ENCODE results near the gene ACOT13.
"Not testable (repeated sequence)": the region's sequence is repeated elsewhere in the genome, so short reads cannot be mapped to it uniquely, and the experiment has no call there.

The ACOT13 gene

DNA sequence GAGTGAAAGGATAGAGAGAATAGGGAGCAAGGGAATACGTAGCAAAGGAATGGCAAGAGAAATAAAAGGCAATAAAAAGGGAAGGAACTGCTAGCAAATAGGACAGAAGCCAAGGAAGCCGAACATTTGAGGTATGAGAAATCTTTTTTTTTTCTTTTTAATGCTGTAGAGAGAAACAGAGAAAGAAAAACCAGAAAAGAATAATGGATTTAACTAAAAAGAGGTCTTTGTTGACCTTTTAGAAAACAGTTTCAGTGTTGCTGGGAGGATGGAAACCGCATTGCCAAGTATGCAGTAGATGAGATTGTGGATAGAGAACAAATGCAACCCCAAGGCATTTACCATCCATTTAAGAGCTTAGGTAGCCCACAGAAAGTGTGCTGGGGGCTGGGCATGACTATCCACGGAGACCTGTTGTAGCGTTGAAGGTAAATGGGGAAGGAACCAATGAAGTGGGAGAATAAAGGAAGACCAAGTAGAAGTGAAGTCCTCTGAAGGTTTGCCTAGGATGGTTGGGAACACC is 75.4 kb downstream of the ACOT13 start:
- H3K27ac ChIP-seq (ENCODE audit: insufficient read depth, low read length, poor library complexity, severe bottlenecking) = no peak overlapping the region
- H3K4me3 ChIP-seq (ENCODE audit: insufficient read depth, low read depth, low read length, poor library complexity, severe bottlenecking) = no peak overlapping the region
- H3K9me3 ChIP-seq (ENCODE audit: control insufficient read depth, low read length) = no peaks in the 10 kb centered on the region
- no peaks in the 10 kb centered on the region for H3K27me3 ChIP-seq (replicated peaks; ENCODE audit: control insufficient read depth, insufficient read depth, low read length, poor library complexity, severe bottlenecking)
- H3K4me1 ChIP-seq (ENCODE audit: control insufficient read depth, insufficient read depth, low read length, poor library complexity, severe bottlenecking) = no peaks in the 10 kb centered on the region
- H3K36me3 ChIP-seq (ENCODE audit: control insufficient read depth, insufficient read depth, low read length) = no peaks in the 10 kb centered on the region
- DNase-seq = no peak

DNA sequence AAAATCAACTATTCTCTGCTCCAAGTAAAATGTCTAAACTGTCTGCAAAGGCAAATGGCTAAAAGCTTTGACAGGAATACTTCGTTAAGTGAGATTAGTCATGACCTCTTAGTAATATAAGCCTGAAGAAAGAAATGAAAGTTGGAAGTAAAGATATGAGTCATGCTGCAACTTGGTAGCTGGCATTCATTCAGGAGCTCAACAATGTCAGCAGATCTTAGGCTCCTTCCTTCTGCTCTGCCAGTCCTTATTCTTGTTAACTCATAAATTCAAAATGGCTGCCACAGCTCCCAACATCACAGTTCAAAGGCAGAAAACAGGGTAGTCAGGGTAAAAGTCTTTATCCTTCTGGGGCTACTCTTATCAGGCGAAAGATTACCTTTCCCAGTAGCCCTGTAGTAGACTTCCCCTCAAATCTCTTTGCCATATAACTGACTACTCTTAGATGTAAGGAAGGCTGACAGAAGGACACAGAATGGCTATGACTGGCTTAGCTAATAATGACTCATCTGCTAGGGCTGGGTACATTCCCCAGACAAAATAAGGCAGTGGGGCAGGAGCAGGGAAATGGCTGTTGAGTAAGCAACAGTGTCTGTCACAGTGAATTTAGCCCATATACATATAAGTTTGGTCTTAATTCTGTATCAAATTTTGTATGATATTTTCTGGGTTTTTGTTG is 76.5 kb downstream of the ACOT13 start:
- Histone ChIP-seq H3K27me3 (replicated peaks; ENCODE audit: control insufficient read depth, insufficient read depth, low read length, poor library complexity, severe bottlenecking) (no peaks in the 10 kb centered on the region), H3K9me3 (ENCODE audit: control insufficient read depth, low read length) (no peaks in the 10 kb centered on the region), H3K36me3 (ENCODE audit: control insufficient read depth, insufficient read depth, low read length) (no peaks in the 10 kb centered on the region), H3K4me1 (ENCODE audit: control insufficient read depth, insufficient read depth, low read length, poor library complexity, severe bottlenecking) (no peaks in the 10 kb centered on the region), H3K27ac (ENCODE audit: insufficient read depth, low read length, poor library complexity, severe bottlenecking) (no peak overlapping the region), H3K4me3 (ENCODE audit: insufficient read depth, low read depth, low read length, poor library complexity, severe bottlenecking) (no peak overlapping the region)
- no peak for DNase-seq

DNA sequence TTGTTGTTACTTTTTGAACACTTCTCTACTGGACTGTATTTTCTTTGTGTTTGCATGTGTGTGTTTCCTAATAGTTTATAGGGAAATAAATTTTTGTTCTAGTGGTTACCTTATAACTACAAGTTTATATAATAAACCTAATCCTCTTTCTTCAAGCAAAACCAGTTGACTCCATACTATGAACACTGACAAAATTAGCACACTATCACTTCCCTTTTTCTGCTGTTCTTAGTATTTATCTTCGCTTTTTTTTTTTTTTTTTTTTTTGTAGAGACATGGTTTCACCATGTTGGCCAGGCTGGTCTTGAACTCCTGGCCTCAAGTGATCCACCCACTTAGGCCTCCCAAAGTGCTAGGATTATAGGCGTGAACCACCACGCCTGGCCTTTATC is 77.1 kb downstream of the ACOT13 start:
- Histone ChIP-seq H3K4me1 (ENCODE audit: control insufficient read depth, insufficient read depth, low read length, poor library complexity, severe bottlenecking) (no peaks in the 10 kb centered on the region), H3K9me3 (ENCODE audit: control insufficient read depth, low read length) (no peaks in the 10 kb centered on the region), H3K36me3 (ENCODE audit: control insufficient read depth, insufficient read depth, low read length) (no peaks in the 10 kb centered on the region), H3K27ac (ENCODE audit: insufficient read depth, low read length, poor library complexity, severe bottlenecking) (no peak overlapping the region), H3K4me3 (ENCODE audit: insufficient read depth, low read depth, low read length, poor library complexity, severe bottlenecking) (no peak overlapping the region), H3K27me3 (replicated peaks; ENCODE audit: control insufficient read depth, insufficient read depth, low read length, poor library complexity, severe bottlenecking) (no peaks in the 10 kb centered on the region)
- DNase-seq = no peak

DNA sequence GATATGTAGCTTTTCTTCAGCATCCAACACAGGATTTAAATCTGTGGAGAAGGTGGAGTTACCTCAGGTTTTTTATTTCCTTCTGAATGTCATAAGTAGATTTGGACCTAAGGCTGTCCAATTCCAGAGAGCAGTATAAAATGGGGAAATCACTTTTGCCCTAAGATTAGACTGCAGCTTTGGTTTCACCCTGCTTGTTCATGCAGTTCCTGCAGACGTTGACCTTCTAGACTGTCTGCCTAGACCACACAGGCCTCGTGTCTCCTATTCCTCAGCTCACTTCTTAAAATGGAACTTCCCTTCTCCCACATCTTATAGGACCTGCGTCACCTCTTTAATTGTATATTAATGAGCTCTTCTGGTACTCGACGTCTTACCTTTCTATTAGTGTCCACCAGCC is 78.0 kb downstream of the ACOT13 start:
- Histone ChIP-seq H3K4me1 (ENCODE audit: control insufficient read depth, insufficient read depth, low read length, poor library complexity, severe bottlenecking) (no peaks in the 10 kb centered on the region), H3K27me3 (replicated peaks; ENCODE audit: control insufficient read depth, insufficient read depth, low read length, poor library complexity, severe bottlenecking) (no peaks in the 10 kb centered on the region), H3K9me3 (ENCODE audit: control insufficient read depth, low read length) (no peaks in the 10 kb centered on the region), H3K4me3 (ENCODE audit: insufficient read depth, low read depth, low read length, poor library complexity, severe bottlenecking) (no peak overlapping the region), H3K27ac (ENCODE audit: insufficient read depth, low read length, poor library complexity, severe bottlenecking) (no peak overlapping the region), H3K36me3 (ENCODE audit: control insufficient read depth, insufficient read depth, low read length) (no peaks in the 10 kb centered on the region)
- no peak for DNase-seq

DNA sequence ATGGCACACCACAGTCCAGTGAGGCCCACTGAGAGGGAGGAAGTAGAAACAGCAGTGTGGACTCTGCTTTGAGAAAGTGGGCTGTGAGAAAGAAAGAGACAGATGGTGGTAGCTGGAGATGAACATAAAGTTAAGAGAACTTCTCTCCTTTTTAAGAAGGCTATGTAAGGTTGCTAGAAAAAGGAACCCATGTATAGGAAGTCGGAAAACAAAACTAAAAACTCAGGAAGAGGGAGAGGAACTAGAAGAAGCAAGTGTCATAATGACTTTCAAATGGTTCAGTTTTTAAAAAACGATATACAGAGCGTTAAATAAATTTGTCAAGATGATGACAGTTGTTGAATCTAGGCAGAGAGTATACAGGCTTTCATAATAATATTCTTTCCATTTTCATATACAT is 82.4 kb downstream of the ACOT13 start:
- DNase-seq = no peak
- H3K4me1 ChIP-seq (ENCODE audit: control insufficient read depth, insufficient read depth, low read length, poor library complexity, severe bottlenecking) = no peaks in the 10 kb centered on the region
- H3K27me3 ChIP-seq (replicated peaks; ENCODE audit: control insufficient read depth, insufficient read depth, low read length, poor library complexity, severe bottlenecking) = no peaks in the 10 kb centered on the region
- H3K9me3 ChIP-seq (ENCODE audit: control insufficient read depth, low read length) = no peaks in the 10 kb centered on the region
- H3K4me3 ChIP-seq (ENCODE audit: insufficient read depth, low read depth, low read length, poor library complexity, severe bottlenecking) = no peak overlapping the region
- no peak overlapping the region for H3K27ac ChIP-seq (ENCODE audit: insufficient read depth, low read length, poor library complexity, severe bottlenecking)
- no peaks in the 10 kb centered on the region for H3K36me3 ChIP-seq (ENCODE audit: control insufficient read depth, insufficient read depth, low read length)

DNA sequence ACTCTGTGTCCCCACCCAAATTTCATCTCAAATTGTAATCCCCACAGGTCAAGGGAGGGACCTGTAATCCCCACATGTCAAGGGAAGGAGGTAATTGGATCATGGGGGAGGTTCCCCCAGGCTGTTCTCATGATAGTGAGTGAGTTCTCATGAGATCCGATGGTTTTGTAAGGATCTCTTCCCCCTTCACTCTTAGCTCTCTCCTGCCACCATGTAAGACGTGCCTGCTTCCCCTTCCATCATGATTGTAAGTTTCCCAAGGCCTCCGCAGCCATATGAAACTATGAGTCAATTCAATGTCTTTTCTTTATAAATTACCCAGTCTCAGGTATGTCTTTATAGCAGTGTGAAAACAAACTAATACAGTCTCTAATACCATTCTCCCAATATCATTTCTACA is 84.0 kb downstream of the ACOT13 start:
- not testable (repeated sequence) for H3K27ac ChIP-seq (ENCODE audit: insufficient read depth, low read length, poor library complexity, severe bottlenecking); DNase-seq; H3K9me3 ChIP-seq (ENCODE audit: control insufficient read depth, low read length); H3K4me1 ChIP-seq (ENCODE audit: control insufficient read depth, insufficient read depth, low read length, poor library complexity, severe bottlenecking); H3K27me3 ChIP-seq (replicated peaks; ENCODE audit: control insufficient read depth, insufficient read depth, low read length, poor library complexity, severe bottlenecking); H3K36me3 ChIP-seq (ENCODE audit: control insufficient read depth, insufficient read depth, low read length); H3K4me3 ChIP-seq (ENCODE audit: insufficient read depth, low read depth, low read length, poor library complexity, severe bottlenecking)

DNA sequence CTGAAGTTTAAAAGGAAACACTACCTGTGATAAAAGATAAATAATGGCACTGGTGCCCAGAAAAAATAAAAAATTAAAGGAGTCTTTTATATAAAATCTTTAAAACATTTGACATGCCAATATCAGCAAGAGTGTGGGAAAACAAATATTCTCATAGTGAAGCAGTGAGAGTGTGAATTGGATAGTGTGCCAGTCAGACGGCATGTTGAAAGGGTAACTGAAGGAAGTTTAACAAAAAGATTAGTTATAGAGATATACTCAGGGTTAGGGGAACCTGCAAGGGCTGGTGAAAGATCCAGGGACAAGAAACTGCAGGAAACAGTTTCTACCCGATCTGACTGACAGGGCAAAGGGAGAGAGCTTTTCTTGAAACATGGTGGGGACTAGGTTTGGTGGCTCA is 85.6 kb downstream of the ACOT13 start:
- Histone ChIP-seq H3K9me3 (ENCODE audit: control insufficient read depth, low read length) (no peaks in the 10 kb centered on the region), H3K27me3 (replicated peaks; ENCODE audit: control insufficient read depth, insufficient read depth, low read length, poor library complexity, severe bottlenecking) (no peaks in the 10 kb centered on the region), H3K4me1 (ENCODE audit: control insufficient read depth, insufficient read depth, low read length, poor library complexity, severe bottlenecking) (no peaks in the 10 kb centered on the region), H3K27ac (ENCODE audit: insufficient read depth, low read length, poor library complexity, severe bottlenecking) (no peak overlapping the region), H3K36me3 (ENCODE audit: control insufficient read depth, insufficient read depth, low read length) (no peaks in the 10 kb centered on the region), H3K4me3 (ENCODE audit: insufficient read depth, low read depth, low read length, poor library complexity, severe bottlenecking) (no peak overlapping the region)
- no peak for DNase-seq

DNA sequence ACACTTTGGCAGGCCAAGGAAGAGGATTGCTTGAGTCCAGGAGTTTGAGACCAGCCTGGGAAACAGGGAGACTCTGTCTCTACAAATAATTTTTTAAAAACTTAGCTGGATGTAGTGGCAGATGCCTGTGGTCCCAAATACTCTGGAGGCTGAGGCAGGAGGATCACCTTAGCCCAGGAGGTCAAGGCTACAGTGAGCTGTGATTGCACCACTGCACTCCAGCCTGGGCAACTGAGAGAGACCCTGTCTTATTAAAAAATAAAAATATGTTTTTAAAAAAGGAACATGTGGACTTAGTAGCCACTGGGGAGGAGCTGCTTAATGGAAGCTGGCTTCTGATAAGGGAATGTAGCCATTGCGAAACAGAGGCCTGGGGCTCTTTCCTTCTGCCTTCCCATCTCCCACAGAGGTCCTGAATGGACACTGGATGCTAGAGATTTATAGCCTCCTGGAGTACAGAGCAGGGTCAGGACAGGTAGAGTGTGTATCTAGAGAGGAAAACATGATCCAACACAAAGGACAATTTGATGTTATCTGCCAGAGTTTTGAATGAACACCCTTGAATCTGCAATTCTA is 86.1 kb downstream of the ACOT13 start:
- H3K27me3 ChIP-seq (replicated peaks; ENCODE audit: control insufficient read depth, insufficient read depth, low read length, poor library complexity, severe bottlenecking) = no peaks in the 10 kb centered on the region
- H3K36me3 ChIP-seq (ENCODE audit: control insufficient read depth, insufficient read depth, low read length) = no peaks in the 10 kb centered on the region
- H3K4me1 ChIP-seq (ENCODE audit: control insufficient read depth, insufficient read depth, low read length, poor library complexity, severe bottlenecking) = no peaks in the 10 kb centered on the region
- no peak overlapping the region for H3K27ac ChIP-seq (ENCODE audit: insufficient read depth, low read length, poor library complexity, severe bottlenecking)
- DNase-seq = no peak
- no peak overlapping the region for H3K4me3 ChIP-seq (ENCODE audit: insufficient read depth, low read depth, low read length, poor library complexity, severe bottlenecking)
- H3K9me3 ChIP-seq (ENCODE audit: control insufficient read depth, low read length) = no peaks in the 10 kb centered on the region

DNA sequence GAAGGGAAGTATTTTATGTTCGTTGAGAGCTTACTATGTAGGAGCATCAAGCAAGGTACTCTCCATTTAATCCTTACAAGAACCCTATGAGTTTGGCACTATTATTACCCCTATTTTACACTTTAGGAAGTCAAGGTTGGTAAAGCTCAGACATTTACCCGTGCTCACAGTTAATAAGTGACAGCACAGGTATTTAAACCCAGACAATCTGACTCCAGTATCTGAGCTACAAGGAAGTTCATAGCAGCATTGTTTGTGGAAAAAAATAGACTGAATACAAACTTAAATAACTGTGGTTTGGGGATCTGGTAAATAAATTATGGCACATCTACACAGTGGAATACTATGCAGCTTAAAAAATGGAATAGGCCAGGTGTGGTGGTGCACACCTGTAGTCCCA is 86.7 kb downstream of the ACOT13 start:
- Histone ChIP-seq H3K4me3 (ENCODE audit: insufficient read depth, low read depth, low read length, poor library complexity, severe bottlenecking) (no peak overlapping the region), H3K36me3 (ENCODE audit: control insufficient read depth, insufficient read depth, low read length) (no peaks in the 10 kb centered on the region), H3K27ac (ENCODE audit: insufficient read depth, low read length, poor library complexity, severe bottlenecking) (no peak overlapping the region), H3K9me3 (ENCODE audit: control insufficient read depth, low read length) (no peaks in the 10 kb centered on the region), H3K27me3 (replicated peaks; ENCODE audit: control insufficient read depth, insufficient read depth, low read length, poor library complexity, severe bottlenecking) (no peaks in the 10 kb centered on the region), H3K4me1 (ENCODE audit: control insufficient read depth, insufficient read depth, low read length, poor library complexity, severe bottlenecking) (no peaks in the 10 kb centered on the region)
- no peak for DNase-seq

DNA sequence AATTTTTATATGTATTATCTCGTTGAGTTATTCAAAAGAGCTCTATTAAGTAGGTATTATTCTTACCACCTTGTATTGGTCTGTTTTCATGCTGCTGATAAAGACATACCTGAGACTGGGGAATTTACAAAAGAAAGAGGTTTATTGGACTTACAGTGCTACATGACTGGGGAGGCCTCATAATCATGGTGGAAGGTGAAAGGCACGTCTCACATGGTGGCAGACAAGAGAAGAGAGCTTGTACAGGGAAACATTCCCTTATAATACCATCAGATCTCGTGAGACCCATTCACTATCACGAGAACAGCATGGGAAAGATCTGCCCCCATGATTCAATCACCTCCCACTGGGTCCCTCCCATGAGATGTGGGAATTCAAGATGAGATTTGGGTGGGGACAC is 87.5 kb downstream of the ACOT13 start:
- not testable (repeated sequence) for DNase-seq; H3K36me3 ChIP-seq (ENCODE audit: control insufficient read depth, insufficient read depth, low read length); H3K4me1 ChIP-seq (ENCODE audit: control insufficient read depth, insufficient read depth, low read length, poor library complexity, severe bottlenecking); H3K9me3 ChIP-seq (ENCODE audit: control insufficient read depth, low read length); H3K27ac ChIP-seq (ENCODE audit: insufficient read depth, low read length, poor library complexity, severe bottlenecking); H3K4me3 ChIP-seq (ENCODE audit: insufficient read depth, low read depth, low read length, poor library complexity, severe bottlenecking); H3K27me3 ChIP-seq (replicated peaks; ENCODE audit: control insufficient read depth, insufficient read depth, low read length, poor library complexity, severe bottlenecking)
